B cell (primary cell): ENCODE measurements around the gene FPR1. TPM values are rescaled to one million over a fixed set of nuclear protein-coding genes. Genes with fewer than 3 reads are reported as not detected.

ENCODE experiments used
- ATAC-seq: fragments of 200-7000 bp; cut with Tn5 transposase; one replicate; pipeline ENCODE4 v1.10.0; 2021; ENCODE audit warnings: low read depth, mild to moderate bottlenecking, moderate number of reproducible peaks, moderate library complexity
- CTCF ChIA-PET: fragments of 350-600 bp; sonication (Branson Sonifier 250); formaldehyde crosslinking; loops from one replicate; lab custom pipeline; 2021; ENCODE audit warnings: antibody characterized with exemption, inconsistent platforms; lab: Charles Lee
- POLR2A ChIA-PET: fragments of 350-600 bp; sonication (Branson Sonifier 250); formaldehyde crosslinking; loops from one replicate; lab custom pipeline; 2021; ENCODE audit warnings: antibody characterized with exemption; lab: Charles Lee
- DNase-seq: peaks from one replicate; pipeline ENCODE4 v3.0.0; 2013
- H2AFZ ChIP-seq: 2 replicates; pipeline ENCODE4 v1.6.1; 2012; ENCODE audit warnings: mild to moderate bottlenecking, low read depth, low read length; ENCODE audit not compliant: insufficient read depth, poor library complexity, severe bottlenecking
- H3K27ac ChIP-seq, 2 donors: 1 replicate in 1 of 2; 2 replicates in 1 of 2; pipeline ENCODE4 v1.5.1; 2012 to 2013; ENCODE audit warnings: low read length in 2 of 2, mild to moderate bottlenecking in 2 of 2, moderate library complexity in 1 of 2
- H3K27me3 ChIP-seq, 4 experiments: fragments of 200-600 bp in 1 of 4; sonication (generic) in 1 of 4; replicated peaks in 1 of 4; 1 replicate in 2 of 4; 2 replicates in 2 of 4; pipeline versions ENCODE4 v1.6.1 to v1.7.0; 2013 to 2016; ENCODE audit warnings: low read length in 3 of 4, mild to moderate bottlenecking in 2 of 4, mixed read lengths in 1 of 4, moderate library complexity in 1 of 4; ENCODE audit not compliant: insufficient read depth in 4 of 4, control insufficient read depth in 3 of 4; ENCODE audit errors: control extremely low read depth in 1 of 4
- H3K36me3 ChIP-seq, 2 experiments: replicated peaks in 1 of 2; 1 replicate in 1 of 2; 2 replicates in 1 of 2; pipeline versions ENCODE4 v1.6.1 to v1.7.1; 2013; ENCODE audit warnings: low read length in 1 of 2; ENCODE audit not compliant: insufficient read depth in 2 of 2, control insufficient read depth in 1 of 2; ENCODE audit errors: control extremely low read depth in 1 of 2, extremely low read depth in 1 of 2
- H3K4me1 ChIP-seq, 2 donors: fragments of 200-600 bp in 1 of 2; sonication (generic) in 1 of 2; 1 replicate in 1 of 2; 2 replicates in 1 of 2; pipeline versions ENCODE4 v1.5.1 to v1.6.1; 2013 to 2017; ENCODE audit warnings: low read length in 2 of 2; ENCODE audit not compliant: control insufficient read depth in 2 of 2, insufficient read depth in 2 of 2
- H3K4me2 ChIP-seq: replicated peaks from 2 replicates; pipeline ENCODE3; 2012; ENCODE audit warnings: mild to moderate bottlenecking, low read depth, low read length; ENCODE audit not compliant: poor library complexity, severe bottlenecking
- H3K4me3 ChIP-seq, 5 experiments: fragments of 200-600 bp in 1 of 5; sonication (generic) in 1 of 5; 1 replicate in 3 of 5; 2 replicates in 2 of 5; pipeline versions ENCODE4 v1.5.1 to v1.7.0; 2011 to 2016; ENCODE audit warnings: low read length in 4 of 5, mild to moderate bottlenecking in 4 of 5, low read depth in 2 of 5, control low read depth in 1 of 5, moderate library complexity in 1 of 5; ENCODE audit not compliant: insufficient read depth in 1 of 5; ENCODE audit errors: control extremely low read depth in 1 of 5, extremely low read depth in 1 of 5
- H3K79me2 ChIP-seq: fragments of 200-600 bp; sonication (generic); one replicate; pipeline ENCODE4 v1.6.0; 2016; ENCODE audit warnings: low read length; ENCODE audit not compliant: control insufficient read depth, insufficient read depth
- H3K9ac ChIP-seq: fragments of 200-600 bp; sonication (generic); 2 replicates; pipeline ENCODE4 v1.6.1; 2017; ENCODE audit warnings: mild to moderate bottlenecking, low read length, moderate library complexity
- H3K9me3 ChIP-seq, 3 donors: one replicate each; pipeline versions ENCODE4 v1.6.1 to v1.7.1; 2013; ENCODE audit warnings: low read length in 2 of 3; ENCODE audit not compliant: control insufficient read depth in 2 of 3, insufficient read depth in 1 of 3; ENCODE audit errors: control extremely low read depth in 1 of 3
- H4K20me1 ChIP-seq: 2 replicates; pipeline ENCODE4 v1.6.0; 2012; ENCODE audit warnings: mild to moderate bottlenecking, low read length; ENCODE audit not compliant: insufficient read depth, control insufficient read depth, poor library complexity, severe bottlenecking
- H3K27ac Mint-ChIP-seq: one replicate; pipeline ENCODE4 v1.8.0; 2021; ENCODE audit warnings: mixed read lengths
- H3K27me3 Mint-ChIP-seq: one replicate; pipeline ENCODE4 v1.8.0; 2021; ENCODE audit warnings: mixed read lengths
- H3K4me1 Mint-ChIP-seq: one replicate; pipeline ENCODE4 v1.8.0; 2021; ENCODE audit warnings: mixed read lengths
- H3K4me3 Mint-ChIP-seq: one replicate; pipeline ENCODE4 v1.8.0; 2021; ENCODE audit warnings: mixed read lengths
- H3K9me3 Mint-ChIP-seq: one replicate; pipeline ENCODE4 v1.8.0; 2022; ENCODE audit warnings: mixed read lengths; ENCODE audit not compliant: insufficient read depth
- EZH2 ChIP-seq: IDR thresholded peaks from 2 replicates; pipeline ENCODE4 v1.6.1; 2012; ENCODE audit warnings: borderline replicate concordance, low read depth, mild to moderate bottlenecking, moderate library complexity, low read length; ENCODE audit not compliant: insufficient read depth, poor library complexity, severe bottlenecking
- WGBS: methylation state at CpG from one replicate; pipeline ENCODE4 v1.1.5; 2013; ENCODE audit warnings: missing lambda C conversion rate; ENCODE audit not compliant: insufficient coverage; 5-methylcytosine and 5-hydroxymethylcytosine counted together
- intact Hi-C: fragments of 100-400 bp; cut with micrococcal nuclease; formaldehyde crosslinking; loops from one replicate; pipeline ENCODE4 v1.10.0; 2022
- polyA plus RNA-seq: library from polyadenylated mRNA; depleted of rRNA; stranded (reverse); fragments of >200 nt; gene quantifications from 2 replicates; pipeline ENCODE4 v1.2.3, GENCODE V29; 2012
- total RNA-seq, 2 donors: library from RNA; stranded (reverse); fragments of 120-200 nt in 1 of 2; gene quantifications; 1 replicate in 1 of 2; 2 replicates in 1 of 2; pipeline versions ENCODE4 v1.2.3 to v1.2.4, GENCODE V29; 2013 to 2022
- TF ChIP-seq, protein P1 (sequence below): fragments of 200-600 bp; IDR thresholded peaks from one replicate; pipeline ENCODE4 v1.8.0; 2022; ENCODE audit warnings: antibody characterized with exemption, mild to moderate bottlenecking

Gene FPR1
- total and polyA plus RNA-seq, 2 donors (not counting 1 experiment from before 2014, with no cell fraction given): 0.17 to 1.1 TPM

DNA sequence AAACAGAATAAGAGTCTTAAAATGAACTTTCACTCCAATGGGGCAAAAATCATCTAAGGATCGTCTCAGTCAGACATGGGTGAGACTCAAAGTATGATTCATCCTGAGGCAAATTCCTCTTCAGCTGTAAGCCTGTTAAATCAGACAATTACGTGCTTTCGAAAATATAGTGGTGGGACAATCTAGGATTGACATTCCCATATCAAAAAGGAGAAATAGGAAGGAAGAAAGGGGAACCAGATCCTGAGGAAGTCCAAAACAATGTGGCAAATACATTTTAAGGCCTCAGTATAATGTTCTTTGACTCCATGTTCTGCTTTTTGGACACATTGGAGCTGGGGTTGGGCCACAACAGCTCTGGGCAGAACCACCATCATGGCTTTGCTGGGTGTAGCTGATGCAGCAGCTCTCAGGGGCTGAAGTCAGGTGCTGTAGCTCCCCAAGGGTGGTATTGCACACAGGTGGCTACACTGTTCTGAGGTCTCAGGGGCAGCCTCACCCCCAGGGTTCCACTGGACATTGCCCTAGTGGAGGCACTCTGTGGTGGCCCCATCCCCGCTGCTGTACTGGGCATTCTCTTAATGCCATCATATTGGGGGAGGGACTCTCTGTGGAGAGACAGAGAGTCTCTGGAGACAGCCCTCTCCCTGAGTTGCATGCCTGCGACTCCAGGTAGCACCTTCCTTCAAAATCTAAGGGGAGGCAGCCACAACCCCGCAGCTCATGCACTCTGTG, 37.5 kb upstream of the FPR1 start:
- Histone ChIP-seq H3K4me1 (no peaks in the 10 kb centered on the region), H3K79me2 (no peaks in the 10 kb centered on the region), H3K27me3 (no peaks in the 10 kb centered on the region), H3K4me3 (no peak overlapping the region), H4K20me1 (no peaks in the 10 kb centered on the region), H3K4me2 (no peak overlapping the region), H3K9me3 (peaks cover 2 to 14% (median 3%) of the 10 kb centered on the region in 3 donors), H3K9ac (no peak overlapping the region), H2AFZ (no peak overlapping the region), H3K27ac (no peak overlapping the region), H3K36me3 (no peaks in the 10 kb centered on the region)
- no peak overlapping the region for H3K4me3 Mint-ChIP-seq
- ATAC-seq: no peak
- intact Hi-C loops: no loop called here
- CTCF ChIA-PET: interaction anchor here (1.5 to 1.9 kb wide), 2 partner anchors 12 to 130 kb away, joined by 3 to 5 read pairs; no protein-coding TSS in a partner anchor
- H3K9me3 Mint-ChIP-seq: no peaks in the 10 kb centered on the region
- WGBS: 81% methylated on average over 3 of the region's 6 CpGs
- no peak overlapping the region for H3K27ac Mint-ChIP-seq
- no peak for DNase-seq
- POLR2A ChIA-PET: no interaction called here
- peaks cover 4% of the 10 kb centered on the region for H3K27me3 Mint-ChIP-seq
- no peak for TF ChIP-seq EZH2
- TF ChIP-seq, protein P1, sequence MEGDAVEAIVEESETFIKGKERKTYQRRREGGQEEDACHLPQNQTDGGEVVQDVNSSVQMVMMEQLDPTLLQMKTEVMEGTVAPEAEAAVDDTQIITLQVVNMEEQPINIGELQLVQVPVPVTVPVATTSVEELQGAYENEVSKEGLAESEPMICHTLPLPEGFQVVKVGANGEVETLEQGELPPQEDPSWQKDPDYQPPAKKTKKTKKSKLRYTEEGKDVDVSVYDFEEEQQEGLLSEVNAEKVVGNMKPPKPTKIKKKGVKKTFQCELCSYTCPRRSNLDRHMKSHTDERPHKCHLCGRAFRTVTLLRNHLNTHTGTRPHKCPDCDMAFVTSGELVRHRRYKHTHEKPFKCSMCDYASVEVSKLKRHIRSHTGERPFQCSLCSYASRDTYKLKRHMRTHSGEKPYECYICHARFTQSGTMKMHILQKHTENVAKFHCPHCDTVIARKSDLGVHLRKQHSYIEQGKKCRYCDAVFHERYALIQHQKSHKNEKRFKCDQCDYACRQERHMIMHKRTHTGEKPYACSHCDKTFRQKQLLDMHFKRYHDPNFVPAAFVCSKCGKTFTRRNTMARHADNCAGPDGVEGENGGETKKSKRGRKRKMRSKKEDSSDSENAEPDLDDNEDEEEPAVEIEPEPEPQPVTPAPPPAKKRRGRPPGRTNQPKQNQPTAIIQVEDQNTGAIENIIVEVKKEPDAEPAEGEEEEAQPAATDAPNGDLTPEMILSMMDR: no peak
- H3K4me1 Mint-ChIP-seq: peaks cover 3% of the 10 kb centered on the region

DNA sequence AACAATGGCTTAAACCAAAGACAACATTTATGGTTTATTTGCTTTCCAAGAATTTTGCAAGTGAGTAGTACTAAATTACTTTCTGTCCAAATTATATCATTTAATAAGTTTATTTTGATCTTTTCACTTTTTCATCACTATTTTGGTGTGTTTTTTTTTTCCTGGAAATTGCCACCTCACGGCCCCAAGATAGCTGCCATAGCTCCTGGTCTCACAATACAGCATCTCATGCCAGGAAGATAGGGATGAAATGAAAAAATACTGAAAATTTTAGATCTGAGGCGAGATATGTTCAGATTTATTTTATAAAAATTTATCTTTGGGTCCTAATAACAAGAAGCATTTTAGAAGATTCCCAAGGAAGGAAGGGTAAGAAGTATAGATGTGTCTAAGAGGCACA, 36.4 kb upstream of the FPR1 start:
- Histone ChIP-seq H2AFZ (no peak overlapping the region), H3K9me3 (peaks cover 3 to 14% (median 5%) of the 10 kb centered on the region in 3 donors), H3K9ac (no peak overlapping the region), H3K36me3 (no peaks in the 10 kb centered on the region), H4K20me1 (no peaks in the 10 kb centered on the region), H3K4me3 (no peak overlapping the region), H3K4me2 (no peak overlapping the region), H3K4me1 (no peaks in the 10 kb centered on the region), H3K27ac (no peak overlapping the region), H3K27me3 (no peaks in the 10 kb centered on the region), H3K79me2 (no peaks in the 10 kb centered on the region)
- WGBS: no CpG with 5 or more reads among the region's 2 CpGs
- H3K27me3 Mint-ChIP-seq: peaks cover 4% of the 10 kb centered on the region
- TF ChIP-seq, protein P1: no peak
- no peak for TF ChIP-seq EZH2
- peaks cover 3% of the 10 kb centered on the region for H3K4me1 Mint-ChIP-seq
- no peaks in the 10 kb centered on the region for H3K9me3 Mint-ChIP-seq
- ChIA-PET POLR2A (no interaction called here), CTCF (interaction anchor here (1.5 to 1.9 kb wide), 2 partner anchors 10 to 129 kb away, joined by 3 to 5 read pairs; no protein-coding TSS in a partner anchor)
- no peak overlapping the region for H3K27ac Mint-ChIP-seq
- intact Hi-C loops: no loop called here
- DNase-seq (no peak), ATAC-seq (no peak)
- H3K4me3 Mint-ChIP-seq: no peak overlapping the region
